H9 (cell line): ENCODE measurements around the gene CD81. TPM values are rescaled to one million over a fixed set of nuclear protein-coding genes. Genes with fewer than 3 reads are reported as not detected.

Experiments used
- DNase-seq: peaks from one replicate; pipeline ENCODE4 v3.0.0-alpha.2; 2017
- H2AFZ ChIP-seq: one replicate; pipeline ENCODE4 v1.6.1; 2013; ENCODE audit warnings: mild to moderate bottlenecking, low read length, control low read depth, moderate library complexity
- H2AK5ac ChIP-seq: 2 replicates; pipeline ENCODE4 v1.6.1; 2013; ENCODE audit warnings: low read length, control low read depth, mixed read lengths; ENCODE audit not compliant: insufficient read length
- H2BK120ac ChIP-seq: one replicate; pipeline ENCODE4 v1.6.1; 2013; ENCODE audit warnings: low read depth, mild to moderate bottlenecking, low read length, control low read depth, inconsistent platforms; ENCODE audit not compliant: poor library complexity, severe bottlenecking
- H2BK12ac ChIP-seq: 2 replicates; pipeline ENCODE4 v1.6.1; 2013; ENCODE audit warnings: low read length, control low read depth, mixed read lengths, low read depth; ENCODE audit not compliant: insufficient read length
- H2BK15ac ChIP-seq: 2 replicates; pipeline ENCODE4 v1.6.1; 2013; ENCODE audit warnings: low read depth, low read length, control low read depth
- H2BK20ac ChIP-seq: one replicate; pipeline ENCODE4 v1.6.1; 2013; ENCODE audit warnings: low read depth, mild to moderate bottlenecking, low read length, control low read depth, inconsistent platforms; ENCODE audit not compliant: poor library complexity, severe bottlenecking
- H2BK5ac ChIP-seq: 2 replicates; pipeline ENCODE4 v1.6.1; 2013; ENCODE audit warnings: low read length, control low read depth, mixed read lengths; ENCODE audit not compliant: insufficient read length
- H3K14ac ChIP-seq: 2 replicates; pipeline ENCODE4 v1.6.1; 2013; ENCODE audit warnings: low read length, control low read depth; ENCODE audit not compliant: insufficient read depth
- H3K18ac ChIP-seq: 2 replicates; pipeline ENCODE4 v1.6.1; 2013; ENCODE audit warnings: low read depth, mild to moderate bottlenecking, mixed read lengths, low read length, control low read depth; ENCODE audit not compliant: insufficient read length
- H3K23ac ChIP-seq: 2 replicates; pipeline ENCODE4 v1.6.1; 2013; ENCODE audit warnings: low read length, control low read depth, mixed read lengths, low read depth; ENCODE audit not compliant: insufficient read length
- H3K23me2 ChIP-seq: 2 replicates; pipeline ENCODE4 v1.6.1; 2013; ENCODE audit warnings: low read depth, mild to moderate bottlenecking, mixed read lengths, low read length, control low read depth; ENCODE audit not compliant: insufficient read length, poor library complexity, severe bottlenecking
- H3K27ac ChIP-seq: 2 replicates; pipeline ENCODE4 v1.5.1; 2013; ENCODE audit warnings: low read length, control low read depth, mixed read lengths, low read depth; ENCODE audit not compliant: insufficient read length
- H3K27me3 ChIP-seq: 2 replicates; pipeline ENCODE4 v1.6.1; 2013; ENCODE audit warnings: low read length, control low read depth, inconsistent platforms; ENCODE audit not compliant: insufficient read depth
- H3K4ac ChIP-seq: 2 replicates; pipeline ENCODE4 v1.6.1; 2013; ENCODE audit warnings: low read depth, mild to moderate bottlenecking, control low read depth, inconsistent platforms, low read length, moderate library complexity
- H3K4me1 ChIP-seq: 2 replicates; pipeline ENCODE4 v1.6.1; 2013; ENCODE audit warnings: low read length, control low read depth, inconsistent platforms; ENCODE audit not compliant: insufficient read depth
- H3K4me2 ChIP-seq: 2 replicates; pipeline ENCODE4 v1.6.1; 2013; ENCODE audit warnings: low read length, control low read depth, mixed read lengths; ENCODE audit not compliant: insufficient read length, insufficient read depth
- H3K56ac ChIP-seq: 2 replicates; pipeline ENCODE4 v1.6.1; 2013; ENCODE audit warnings: low read depth, mild to moderate bottlenecking, mixed read lengths, low read length, control low read depth; ENCODE audit not compliant: insufficient read length
- H3K79me1 ChIP-seq: 2 replicates; pipeline ENCODE4 v1.6.1; 2013; ENCODE audit warnings: low read depth, mild to moderate bottlenecking, moderate library complexity, low read length, control low read depth, inconsistent platforms; ENCODE audit not compliant: insufficient read depth, poor library complexity, severe bottlenecking
- H3K79me2 ChIP-seq: 2 replicates; pipeline ENCODE4 v1.6.1; 2013; ENCODE audit warnings: low read length, control low read depth, inconsistent platforms; ENCODE audit not compliant: insufficient read depth
- H3K9ac ChIP-seq: 2 replicates; pipeline ENCODE4 v1.6.1; 2013; ENCODE audit warnings: low read length, control low read depth, mixed read lengths; ENCODE audit not compliant: insufficient read length; ENCODE audit errors: extremely low read depth
- H3K9me3 ChIP-seq: one replicate; pipeline ENCODE4 v1.6.1; 2013; ENCODE audit warnings: low read depth, low read length, inconsistent platforms; ENCODE audit not compliant: control insufficient read depth
- H3T11ph ChIP-seq: one replicate; pipeline ENCODE4 v1.6.1; 2013; ENCODE audit warnings: mild to moderate bottlenecking, low read length, control low read depth, inconsistent platforms
- H4K20me1 ChIP-seq: one replicate; pipeline ENCODE4 v1.6.1; 2013; ENCODE audit not compliant: control insufficient read depth, insufficient read length, insufficient read depth
- H4K5ac ChIP-seq: 2 replicates; pipeline ENCODE4 v1.6.1; 2013; ENCODE audit warnings: low read depth, mild to moderate bottlenecking, mixed read lengths, low read length, control low read depth; ENCODE audit not compliant: insufficient read length
- H4K8ac ChIP-seq: replicated peaks from 2 replicates; pipeline ENCODE4 v1.6.1; 2013; ENCODE audit warnings: low read length, control low read depth, mixed read lengths, low read depth; ENCODE audit not compliant: insufficient read length
- H4K91ac ChIP-seq: 2 replicates; pipeline ENCODE4 v1.6.1; 2013; ENCODE audit warnings: low read depth, mild to moderate bottlenecking, moderate library complexity, mixed read lengths, low read length, control low read depth; ENCODE audit not compliant: insufficient read length
- H3K27ac Mint-ChIP-seq, 3 experiments: 2 replicates in 2 of 3; 3 replicates in 1 of 3; pipeline ENCODE4 v1.8.0; 2020 to 2021; ENCODE audit warnings: mixed read lengths in 3 of 3, mild to moderate bottlenecking in 1 of 3, moderate library complexity in 1 of 3
- H3K27me3 Mint-ChIP-seq: 2 replicates; pipeline ENCODE4 v1.8.0; 2021; ENCODE audit warnings: low read depth, mild to moderate bottlenecking, moderate library complexity, mixed read lengths
- H3K36me3 Mint-ChIP-seq, 3 experiments: 2 replicates in 2 of 3; 3 replicates in 1 of 3; pipeline ENCODE4 v1.8.0; 2020 to 2021; ENCODE audit warnings: low read depth in 3 of 3, mixed read lengths in 3 of 3; ENCODE audit not compliant: insufficient read depth in 1 of 3
- H3K4me1 Mint-ChIP-seq, 2 experiments: 2 replicates each; pipeline ENCODE4 v1.8.0; 2020; ENCODE audit warnings: mixed read lengths in 2 of 2
- H3K4me3 Mint-ChIP-seq, 2 experiments: 2 replicates in 1 of 2; 3 replicates in 1 of 2; pipeline ENCODE4 v1.8.0; 2020 to 2021; ENCODE audit warnings: mild to moderate bottlenecking in 2 of 2, mixed read lengths in 2 of 2, moderate library complexity in 1 of 2
- H3K9me3 Mint-ChIP-seq, 2 experiments: 2 replicates in 1 of 2; 3 replicates in 1 of 2; pipeline ENCODE4 v1.8.0; 2020; ENCODE audit warnings: mild to moderate bottlenecking in 2 of 2, mixed read lengths in 2 of 2, moderate library complexity in 1 of 2
- CTCF ChIP-seq: fragments of 200-600 bp; sonication (generic); conservative IDR thresholded peaks from 3 replicates; pipeline ENCODE4 v1.8.0; 2021; ENCODE audit warnings: antibody characterized with exemption, mild to moderate bottlenecking
- WGBS: extraction: QIAGEN DNeasy Blood & Tissue Kit; methylation state at CpG from one replicate; pipeline ENCODE4 v1.1.7; 2013; ENCODE audit warnings: missing lambda C conversion rate, low lambda C conversion rate, mixed read lengths; ENCODE audit not compliant: insufficient read length; ENCODE audit errors: extremely low coverage; 5-methylcytosine and 5-hydroxymethylcytosine counted together
- total RNA-seq: library from RNA; stranded (reverse); gene quantifications from 2 replicates; pipeline ENCODE4 v1.2.1, GENCODE V29; 2021

The CD81 gene
- total RNA-seq, 1 experiment from 2014 or later, result 246 TPM

GRCh38 chr11:2352420-2352819 is 24.7 kb upstream of the CD81 start:
- Histone ChIP-seq H2BK12ac (no peak overlapping the region), H4K91ac (no peak overlapping the region), H3K79me2 (no peaks in the 10 kb centered on the region), H2BK15ac (no peak overlapping the region), H2BK120ac (no peak overlapping the region), H3K4ac (no peak overlapping the region), H4K20me1 (no peaks in the 10 kb centered on the region), H3K4me1 (no peaks in the 10 kb centered on the region), H3K56ac (no peak overlapping the region), H3K9me3 (peaks cover 13% of the 10 kb centered on the region), H2AK5ac (no peak overlapping the region), H3K4me2 (no peak overlapping the region), H3K79me1 (no peaks in the 10 kb centered on the region), H3K23ac (no peak overlapping the region), H3K27me3 (no peaks in the 10 kb centered on the region; the same call in 1 of the 2 replicates), H4K5ac (no peak overlapping the region), H3K23me2 (peaks cover 2% of the 10 kb centered on the region), H4K8ac (no peak overlapping the region), H3K14ac (no peak overlapping the region), H3K18ac (no peak overlapping the region), H2BK5ac (no peak overlapping the region), H2BK20ac (no peak overlapping the region), H3K27ac (no peak overlapping the region), H3T11ph (no peak overlapping the region), H2AFZ (no peak overlapping the region), H3K9ac (no peak overlapping the region)
- no peak for TF ChIP-seq CTCF
- no peak overlapping the region for H3K27ac Mint-ChIP-seq
- H3K36me3 Mint-ChIP-seq, result peaks cover 8 to 10% (median 8%) of the 10 kb centered on the region in 3 experiments; a peak in 3 of 7 replicates
- peaks cover 49 to 56% of the 10 kb centered on the region in 2 experiments for H3K9me3 Mint-ChIP-seq
- peaks cover 0 to 5% of the 10 kb centered on the region in 2 experiments; a peak in 1 of 4 replicates for H3K4me1 Mint-ChIP-seq
- H3K27me3 Mint-ChIP-seq, result peaks cover 51% of the 10 kb centered on the region
- no peak for DNase-seq
- H3K4me3 Mint-ChIP-seq, result no peak overlapping the region
- no CpG with 5 or more reads among the region's 4 CpGs for WGBS
